HG03103 (cell line): ENCODE results near the gene DHX8.
"Not testable (repeated sequence)": the region's sequence is repeated elsewhere in the genome, so short reads cannot be mapped to it uniquely, and the experiment has no call there.

Experiments
- ATAC-seq: cut with Tn5 transposase; IDR thresholded peaks from one replicate; pipeline ENCODE4 v1.9.1; 2021; ENCODE audit warnings: low read depth; ENCODE audit not compliant: unreplicated experiment

Gene DHX8

GRCh38 chr17:43459878-43460277 lies 23.9 kb upstream of the DHX8 start:
- not testable (repeated sequence) for ATAC-seq

- no peak for ATAC-seq
Observed at GRCh38 chr17:43461185-43461584, 22.6 kb upstream of the DHX8 start.

DNA sequence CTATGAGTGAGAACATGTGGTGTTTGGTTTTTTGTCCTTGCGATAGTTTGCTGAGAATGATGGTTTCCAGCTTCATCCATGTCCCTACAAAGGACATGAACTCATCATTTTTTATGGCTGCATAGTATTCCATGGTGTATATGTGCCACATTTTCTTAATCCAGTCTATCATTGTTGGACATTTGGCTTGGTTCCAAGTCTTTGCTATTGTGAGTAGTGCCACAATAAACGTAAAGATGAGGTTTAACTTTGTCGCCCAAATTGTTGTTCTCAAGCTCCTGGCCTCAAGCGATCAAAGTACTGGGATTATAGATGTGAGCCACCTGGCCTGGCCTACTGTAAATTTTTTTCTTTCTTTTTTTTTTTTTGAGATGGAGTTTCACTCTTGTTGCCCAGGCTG lies 21.2 kb upstream of the DHX8 start:
- ATAC-seq = not testable (repeated sequence)

- no peak for ATAC-seq
Observed at GRCh38 chr17:43463241-43463640, 20.5 kb upstream of the DHX8 start.

GRCh38 chr17:43464046-43464445 lies 19.7 kb upstream of the DHX8 start:
- ATAC-seq = no peak

DNA sequence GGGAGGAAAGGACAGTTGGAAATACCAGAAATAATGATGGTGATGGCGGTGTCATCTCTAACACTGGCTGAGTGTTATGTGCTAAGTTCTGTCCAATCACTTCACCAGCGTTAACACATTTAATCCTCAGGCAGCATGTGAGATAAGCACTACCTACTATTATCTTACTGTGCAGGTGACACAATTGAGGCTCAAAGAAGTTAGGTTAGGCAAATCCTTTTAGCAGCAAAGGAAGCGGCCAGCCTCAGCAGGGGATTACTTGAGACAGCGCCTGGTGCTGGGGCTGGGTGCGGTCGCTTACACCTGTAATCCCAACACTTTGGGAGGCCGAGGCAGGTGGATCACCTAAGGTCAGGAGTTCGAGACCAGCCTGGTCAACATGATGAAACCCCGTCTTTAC lies 18.7 kb upstream of the DHX8 start:
- ATAC-seq = no peak

DNA sequence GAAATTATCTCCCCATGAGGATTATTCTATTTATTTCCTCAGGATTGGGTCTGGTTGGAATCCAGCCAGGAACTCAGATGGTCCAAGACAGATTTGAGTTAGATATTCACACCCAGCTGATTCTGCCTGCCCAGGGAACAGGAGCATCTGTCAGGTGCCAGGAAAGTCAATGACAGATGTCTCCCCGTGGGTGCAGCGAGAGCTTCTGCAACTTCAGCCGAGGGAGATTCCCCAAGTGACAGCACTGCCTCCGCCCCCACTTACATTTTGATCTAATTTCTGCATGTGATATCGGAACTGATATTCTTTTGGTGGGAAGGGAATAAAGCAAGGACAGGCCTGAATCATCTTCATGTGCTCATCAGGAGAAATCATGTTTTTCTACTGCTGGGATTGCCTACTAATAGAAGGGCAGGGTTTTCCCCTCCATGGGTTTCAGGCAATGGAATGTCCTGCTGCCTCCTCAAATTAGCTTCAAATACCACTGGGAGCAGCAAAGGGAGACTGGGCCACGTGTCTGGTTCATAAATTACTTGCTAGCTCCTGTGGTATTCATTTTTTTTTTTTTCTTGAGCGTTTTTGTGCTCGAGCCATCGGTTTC lies 15.7 kb upstream of the DHX8 start:
- no peak for ATAC-seq

DNA sequence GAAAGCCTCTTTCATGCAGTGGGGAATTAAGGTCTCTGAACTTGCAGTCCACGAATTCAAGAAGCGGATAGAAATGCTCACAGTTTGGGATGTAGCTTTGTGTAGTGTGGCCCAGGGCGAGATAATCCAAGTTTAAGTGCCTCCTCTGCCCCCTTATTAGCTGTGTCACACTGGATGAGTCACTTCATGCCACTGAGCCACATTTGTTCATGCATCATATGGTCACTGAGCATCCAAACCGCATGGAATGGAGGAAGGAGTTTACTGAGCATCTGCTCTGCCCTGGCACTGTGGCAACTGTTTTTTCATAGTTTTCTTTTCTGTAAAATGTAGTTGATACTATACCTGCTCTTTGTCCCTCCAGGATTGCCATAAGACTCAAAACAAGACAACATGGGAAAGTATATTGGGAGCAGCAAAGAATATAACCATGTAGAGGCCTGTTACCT lies 15.1 kb upstream of the DHX8 start:
- ATAC-seq = no peak

DNA sequence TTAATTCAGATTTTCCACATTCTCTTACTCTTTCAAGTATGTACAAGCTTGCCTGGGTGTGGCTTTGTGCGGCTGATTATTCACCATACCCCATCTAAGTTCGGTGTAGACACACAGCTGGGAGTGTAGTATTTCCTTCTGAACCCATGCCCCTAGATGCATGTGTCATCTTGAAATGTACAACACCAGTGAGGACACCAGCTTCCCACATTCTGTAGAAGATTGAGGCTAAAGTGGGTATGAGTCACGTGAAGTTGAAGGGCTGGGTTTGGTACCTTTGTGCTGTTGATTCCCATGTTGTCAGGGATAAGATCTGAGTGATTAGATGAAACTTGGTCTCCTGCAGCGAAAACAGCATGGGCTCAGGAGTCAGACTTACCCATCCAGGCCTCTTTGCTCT lies 14.6 kb upstream of the DHX8 start:
- no peak for ATAC-seq

DNA sequence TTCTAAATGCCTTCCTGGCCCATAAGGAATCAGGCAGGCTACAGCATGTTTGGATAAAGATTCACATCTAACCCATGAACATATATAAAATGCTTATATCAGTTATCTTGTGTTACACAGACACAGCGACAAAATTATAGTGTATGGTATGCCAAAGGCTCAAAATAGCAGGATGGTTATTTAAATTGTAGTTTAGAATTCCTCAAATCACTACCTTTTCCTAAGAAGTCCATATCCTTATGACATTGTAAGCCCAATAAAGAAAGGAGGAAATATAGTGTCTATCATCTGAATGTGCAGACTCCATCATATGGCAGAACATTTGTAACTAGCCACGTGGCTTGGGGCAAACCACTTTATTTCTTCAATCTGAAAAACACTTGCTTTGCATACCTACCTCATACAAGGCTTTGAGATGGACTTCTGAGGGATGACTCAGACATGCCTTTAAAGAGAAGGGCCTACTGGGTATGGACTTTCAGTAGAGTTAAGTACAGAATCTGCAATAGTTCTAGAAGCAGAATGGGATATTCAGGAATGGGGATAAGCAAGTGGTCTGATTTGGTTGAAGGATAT lies 12.1 kb upstream of the DHX8 start:
- ATAC-seq = no peak

DNA sequence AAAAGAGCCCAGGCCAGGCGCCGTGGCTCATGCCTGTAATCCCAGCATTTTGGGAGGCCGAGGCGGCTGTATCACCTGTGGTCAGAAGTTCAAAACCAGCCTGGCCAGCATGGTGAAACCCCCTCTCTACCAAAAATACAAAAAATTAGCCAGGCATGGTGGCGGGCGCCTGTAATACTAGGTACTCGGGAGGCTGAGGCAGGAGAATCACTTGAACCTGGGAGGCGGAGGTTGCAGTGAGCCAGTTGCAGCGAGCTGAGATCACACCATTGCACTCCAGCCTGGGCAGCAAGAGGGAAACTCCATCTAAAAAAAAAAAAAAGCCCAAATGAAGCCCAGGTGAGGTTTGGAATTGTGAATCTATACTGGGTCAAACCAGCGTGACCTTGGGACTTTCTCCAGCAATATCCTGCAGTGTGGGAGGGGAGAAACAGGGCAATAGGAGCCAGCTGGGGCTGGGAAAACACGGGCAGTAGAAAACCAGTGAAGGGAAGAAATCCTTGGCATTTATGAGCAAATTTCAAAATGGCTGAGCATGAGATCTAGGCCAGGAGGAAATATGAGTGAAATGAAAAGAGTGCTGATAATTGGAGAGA lies 8.2 kb upstream of the DHX8 start:
- ATAC-seq = no peak

GRCh38 chr17:43476306-43476705 lies 7.5 kb upstream of the DHX8 start:
- ATAC-seq = not testable (repeated sequence)

- no peak for ATAC-seq
Observed at GRCh38 chr17:43477832-43478634, 5.7 kb upstream of the DHX8 start.

DNA sequence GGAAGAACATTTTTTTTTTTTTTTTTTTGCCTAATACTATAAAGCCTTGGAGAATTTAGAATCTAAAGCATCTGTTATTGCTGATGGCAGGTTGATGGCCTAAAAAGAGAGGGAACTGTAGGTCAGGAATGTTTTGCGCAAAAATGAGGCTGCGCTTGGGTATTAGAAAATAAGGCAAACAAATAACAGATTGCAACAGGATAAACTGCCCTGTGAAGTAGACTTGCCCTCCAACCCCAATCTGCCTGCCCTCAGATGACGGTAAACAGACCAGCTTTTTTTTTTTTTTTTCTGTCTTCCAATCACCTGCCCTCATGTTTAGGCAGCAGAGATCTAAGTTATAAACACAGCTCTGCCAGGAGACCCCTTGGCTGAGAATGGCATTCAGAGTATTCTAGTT lies 3.8 kb upstream of the DHX8 start:
- ATAC-seq = no peak

- ATAC-seq = no peak
Observed at GRCh38 chr17:43482103-43483012, 1.4 kb upstream of the DHX8 start.

DNA sequence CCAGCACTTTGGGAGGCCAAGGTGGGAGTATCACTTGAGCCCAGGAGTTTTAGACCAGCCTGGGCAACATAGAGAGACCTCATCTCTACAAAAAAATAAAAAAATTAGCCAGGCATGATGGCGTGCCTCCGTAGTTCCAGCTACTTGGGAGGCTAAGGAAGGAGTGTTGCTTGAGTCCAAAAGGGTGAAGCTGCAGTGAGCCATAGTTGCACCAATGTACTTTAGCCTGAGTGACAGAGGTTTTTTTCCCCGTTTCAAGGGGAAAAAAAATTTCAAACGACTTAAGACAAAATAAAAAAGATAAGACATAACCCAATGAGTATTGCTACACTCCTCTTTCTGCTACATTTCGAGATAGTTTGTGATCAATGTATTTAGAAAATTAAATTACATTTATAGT lies 6.8 kb downstream of the DHX8 start:
- no peak for ATAC-seq

GRCh38 chr17:43509440-43509839 lies 25.7 kb downstream of the DHX8 start:
- ATAC-seq = not testable (repeated sequence)

- ATAC-seq = not testable (repeated sequence)
Observed at GRCh38 chr17:43511199-43511598, 27.4 kb downstream of the DHX8 start.

- no peak for ATAC-seq
Observed at GRCh38 chr17:43515656-43516055, 31.9 kb downstream of the DHX8 start.

- no peak for ATAC-seq
Observed at GRCh38 chr17:43517161-43517560, 33.4 kb downstream of the DHX8 start.
